PC-3 (cell line): ENCODE data around the gene FOXM1.

Experiments
- EZH2 ChIP-seq: fragments of 300-600 bp; sonication (generic); IDR thresholded peaks from one replicate; pipeline ENCODE4 v1.6.1; 2017; ENCODE audit warnings: antibody characterized with exemption, mild to moderate bottlenecking, low read length; ENCODE audit not compliant: unreplicated experiment
- TF ChIP-seq, protein P1 (sequence below): fragments of 300-600 bp; sonication (generic); conservative IDR thresholded peaks from 2 replicates; pipeline ENCODE4 v1.5.1; 2017; ENCODE audit warnings: antibody characterized with exemption, low read depth, mild to moderate bottlenecking, low read length

DNA sequence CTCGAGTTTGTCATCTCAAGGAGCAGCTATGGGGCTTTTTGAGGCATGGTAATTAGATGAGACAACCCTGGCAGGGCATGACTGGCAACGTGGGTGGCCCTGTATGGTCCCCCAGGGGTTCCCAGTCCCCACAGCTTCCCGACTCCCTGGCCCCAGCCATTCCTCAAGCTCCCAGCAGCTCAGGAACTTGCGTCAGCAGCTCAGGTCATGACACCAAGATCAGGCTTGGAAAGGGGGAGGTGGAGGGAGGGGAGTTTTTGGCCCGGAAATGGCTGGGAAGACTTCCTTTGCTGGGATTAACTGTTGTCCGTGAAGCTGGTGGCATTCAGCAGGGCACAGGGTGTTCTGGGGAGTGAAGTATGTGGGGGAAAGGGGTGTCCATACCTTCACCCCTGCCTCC, 31.7 kb downstream of the FOXM1 start:
- TF ChIP-seq, protein P1, sequence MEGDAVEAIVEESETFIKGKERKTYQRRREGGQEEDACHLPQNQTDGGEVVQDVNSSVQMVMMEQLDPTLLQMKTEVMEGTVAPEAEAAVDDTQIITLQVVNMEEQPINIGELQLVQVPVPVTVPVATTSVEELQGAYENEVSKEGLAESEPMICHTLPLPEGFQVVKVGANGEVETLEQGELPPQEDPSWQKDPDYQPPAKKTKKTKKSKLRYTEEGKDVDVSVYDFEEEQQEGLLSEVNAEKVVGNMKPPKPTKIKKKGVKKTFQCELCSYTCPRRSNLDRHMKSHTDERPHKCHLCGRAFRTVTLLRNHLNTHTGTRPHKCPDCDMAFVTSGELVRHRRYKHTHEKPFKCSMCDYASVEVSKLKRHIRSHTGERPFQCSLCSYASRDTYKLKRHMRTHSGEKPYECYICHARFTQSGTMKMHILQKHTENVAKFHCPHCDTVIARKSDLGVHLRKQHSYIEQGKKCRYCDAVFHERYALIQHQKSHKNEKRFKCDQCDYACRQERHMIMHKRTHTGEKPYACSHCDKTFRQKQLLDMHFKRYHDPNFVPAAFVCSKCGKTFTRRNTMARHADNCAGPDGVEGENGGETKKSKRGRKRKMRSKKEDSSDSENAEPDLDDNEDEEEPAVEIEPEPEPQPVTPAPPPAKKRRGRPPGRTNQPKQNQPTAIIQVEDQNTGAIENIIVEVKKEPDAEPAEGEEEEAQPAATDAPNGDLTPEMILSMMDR: no peak
- TF ChIP-seq EZH2: no peak
